SK-N-MC (cell line): Measurements from ENCODE around the gene DGKB.

Experiments
- DNase-seq: peaks from one replicate; pipeline ENCODE4 v3.0.0-alpha.2; 2011; ENCODE audit warnings: low read depth, low spot score
- H3K27ac ChIP-seq: fragments of 200-600 bp; sonication (generic); 2 replicates; pipeline ENCODE4 v1.5.1; 2016; ENCODE audit warnings: mixed run types
- H3K36me3 ChIP-seq: fragments of 200-600 bp; sonication (generic); 2 replicates; pipeline ENCODE4 v1.6.1; 2017; ENCODE audit warnings: antibody characterized with exemption, low read length, mixed read lengths; ENCODE audit not compliant: insufficient read depth
- H3K4me3 ChIP-seq: fragments of 200-600 bp; sonication (generic); 2 replicates; pipeline ENCODE4 v1.5.1; 2016
- H3K9ac ChIP-seq: fragments of 200-600 bp; sonication (generic); 2 replicates; pipeline ENCODE4 v1.8.0; 2017; ENCODE audit warnings: mixed run types, mixed read lengths; ENCODE audit not compliant: insufficient read length
- H3K9me3 ChIP-seq: fragments of 200-600 bp; sonication (generic); 2 replicates; pipeline ENCODE4 v1.6.1; 2017; ENCODE audit warnings: low read depth, mild to moderate bottlenecking, antibody characterized with exemption, low read length, moderate library complexity, mixed read lengths
- EZH2 ChIP-seq: fragments of 200-600 bp; sonication (generic); IDR thresholded peaks from one replicate; pipeline ENCODE4 v1.6.1; 2017; ENCODE audit warnings: antibody characterized with exemption
- FOXP2 ChIP-seq: optimal IDR thresholded peaks from 2 replicates; pipeline ENCODE3; 2011; ENCODE audit warnings: mild to moderate bottlenecking, moderate library complexity; ENCODE audit not compliant: insufficient read depth; ENCODE audit errors: extremely low read length, control extremely low read depth
- POLR2AphosphoS5 ChIP-seq: IDR thresholded peaks from 2 replicates; pipeline ENCODE4 v1.6.1; 2012; ENCODE audit warnings: mild to moderate bottlenecking, low read depth, low read length, borderline replicate concordance

Gene DGKB

GRCh38 chr7:14258441-14258840 lies 644.1 kb downstream of the DGKB start:
- no peaks in the 10 kb centered on the region for H3K9me3 ChIP-seq
- no peaks in the 10 kb centered on the region for H3K36me3 ChIP-seq
- no peak overlapping the region for H3K9ac ChIP-seq
- no peak overlapping the region for H3K4me3 ChIP-seq
- H3K27ac ChIP-seq = peak overlapping the region; percentile 6
- DNase-seq = no peak
- no peak for TF ChIP-seq EZH2
- TF ChIP-seq FOXP2 = peak; percentile 42

GRCh38 chr7:14252458-14252857 lies 650.1 kb downstream of the DGKB start:
- no peak for DNase-seq
- Histone ChIP-seq H3K36me3 (no peaks in the 10 kb centered on the region), H3K9me3 (no peaks in the 10 kb centered on the region), H3K27ac (no peak overlapping the region), H3K9ac (no peak overlapping the region), H3K4me3 (no peak overlapping the region)
- TF ChIP-seq POLR2AphosphoS5 (no peak), FOXP2 (no peak), EZH2 (no peak)

GRCh38 chr7:14242175-14242574 lies 660.4 kb downstream of the DGKB start:
- Histone ChIP-seq H3K9ac (no peak overlapping the region), H3K27ac (no peak overlapping the region), H3K36me3 (no peaks in the 10 kb centered on the region), H3K4me3 (no peak overlapping the region), H3K9me3 (no peaks in the 10 kb centered on the region)
- TF ChIP-seq FOXP2 = no peak
- no peak for TF ChIP-seq EZH2
- TF ChIP-seq POLR2AphosphoS5 = no peak
- no peak for DNase-seq

- DNase-seq = no peak
- H3K9ac ChIP-seq = no peak overlapping the region
- no peaks in the 10 kb centered on the region for H3K9me3 ChIP-seq
- no peak overlapping the region for H3K4me3 ChIP-seq
- no peaks in the 10 kb centered on the region for H3K36me3 ChIP-seq
- no peak overlapping the region for H3K27ac ChIP-seq
- no peak for TF ChIP-seq FOXP2
Observed at GRCh38 chr7:14236834-14237233, 665.7 kb downstream of the DGKB start.

GRCh38 chr7:14235056-14235455 lies 667.5 kb downstream of the DGKB start:
- Histone ChIP-seq H3K27ac (no peak overlapping the region), H3K9ac (no peak overlapping the region), H3K36me3 (no peaks in the 10 kb centered on the region), H3K9me3 (no peaks in the 10 kb centered on the region), H3K4me3 (no peak overlapping the region)
- TF ChIP-seq FOXP2 (no peak), EZH2 (no peak), POLR2AphosphoS5 (no peak)
- no peak for DNase-seq

- Histone ChIP-seq H3K9me3 (no peaks in the 10 kb centered on the region), H3K36me3 (no peaks in the 10 kb centered on the region), H3K9ac (no peak overlapping the region), H3K27ac (no peak overlapping the region), H3K4me3 (no peak overlapping the region)
- no peak for DNase-seq
- no peak for TF ChIP-seq POLR2AphosphoS5
- TF ChIP-seq FOXP2 = no peak
- TF ChIP-seq EZH2 = no peak
Observed at GRCh38 chr7:14233868-14234369, 668.6 kb downstream of the DGKB start.

- TF ChIP-seq FOXP2 (no peak), POLR2AphosphoS5 (no peak), EZH2 (no peak)
- Histone ChIP-seq H3K4me3 (no peak overlapping the region), H3K9ac (no peak overlapping the region), H3K9me3 (no peaks in the 10 kb centered on the region), H3K36me3 (no peaks in the 10 kb centered on the region), H3K27ac (no peak overlapping the region)
- no peak for DNase-seq
Observed at GRCh38 chr7:14233076-14233867, 669.3 kb downstream of the DGKB start.

- Histone ChIP-seq H3K36me3 (no peaks in the 10 kb centered on the region), H3K9me3 (no peaks in the 10 kb centered on the region), H3K4me3 (no peak overlapping the region), H3K27ac (no peak overlapping the region), H3K9ac (no peak overlapping the region)
- no peak for DNase-seq
- TF ChIP-seq FOXP2 = no peak
- TF ChIP-seq EZH2 = no peak
- TF ChIP-seq POLR2AphosphoS5 = no peak
Observed at GRCh38 chr7:14229047-14229446, 673.5 kb downstream of the DGKB start.

- H3K27ac ChIP-seq = no peak overlapping the region
- TF ChIP-seq POLR2AphosphoS5 (no peak), EZH2 (no peak)
- no peak overlapping the region for H3K9ac ChIP-seq
- no peak for DNase-seq
- H3K4me3 ChIP-seq = no peak overlapping the region
- H3K9me3 ChIP-seq = no peaks in the 10 kb centered on the region
- no peaks in the 10 kb centered on the region for H3K36me3 ChIP-seq
Observed at GRCh38 chr7:14228341-14228740, 674.2 kb downstream of the DGKB start.

- H3K36me3 ChIP-seq = no peaks in the 10 kb centered on the region
- DNase-seq = no peak
Observed at GRCh38 chr7:14226126-14226525, 676.4 kb downstream of the DGKB start.

More at GRCh38 chr7:14226126-14226525, 676.4 kb downstream of the DGKB start:
- Histone ChIP-seq H3K4me3 (no peak overlapping the region), H3K27ac (no peak overlapping the region), H3K9me3 (no peaks in the 10 kb centered on the region), H3K9ac (no peak overlapping the region)
- no peak for TF ChIP-seq EZH2
- no peak for TF ChIP-seq POLR2AphosphoS5
- no peak for TF ChIP-seq FOXP2
